Measurements from ENCODE around the gene SLC35G6.

- TF ChIP-seq CTCF (IDR thresholded peaks at IDR 0.05): no peak
- no peak for TF ChIP-seq POLR2A (IDR thresholded peaks at IDR 0.05)
Observed at GRCh38 chr17:7468804-7469389, 12.3 kb upstream of the SLC35G6 start.
